HG03565 (cell line): ENCODE results near the gene BAZ2B.

Source experiments
- ATAC-seq: cut with Tn5 transposase; IDR thresholded peaks from one replicate; pipeline ENCODE4 v1.9.1; 2021; ENCODE audit warnings: mild to moderate bottlenecking, moderate library complexity; ENCODE audit not compliant: unreplicated experiment

The BAZ2B gene

DNA sequence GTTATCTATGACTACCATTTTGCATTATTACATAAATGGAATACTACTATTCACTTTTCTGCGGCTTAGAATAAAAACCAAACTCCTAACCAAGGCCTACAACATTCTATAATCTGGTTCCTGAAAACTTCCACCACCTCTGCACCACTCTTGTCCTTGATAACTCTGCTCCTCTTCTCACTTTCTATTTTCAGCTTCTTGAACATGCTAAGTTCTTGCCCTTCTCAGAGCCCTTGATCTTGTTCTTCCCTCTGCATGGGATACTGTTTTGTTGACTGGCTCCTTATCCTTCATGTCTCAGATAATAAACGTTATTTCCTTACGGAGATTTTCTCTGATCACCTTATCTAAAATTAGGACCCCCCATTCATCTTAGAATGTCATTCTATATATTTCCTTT is 264.4 kb downstream of the BAZ2B start:
- ATAC-seq: no peak

DNA sequence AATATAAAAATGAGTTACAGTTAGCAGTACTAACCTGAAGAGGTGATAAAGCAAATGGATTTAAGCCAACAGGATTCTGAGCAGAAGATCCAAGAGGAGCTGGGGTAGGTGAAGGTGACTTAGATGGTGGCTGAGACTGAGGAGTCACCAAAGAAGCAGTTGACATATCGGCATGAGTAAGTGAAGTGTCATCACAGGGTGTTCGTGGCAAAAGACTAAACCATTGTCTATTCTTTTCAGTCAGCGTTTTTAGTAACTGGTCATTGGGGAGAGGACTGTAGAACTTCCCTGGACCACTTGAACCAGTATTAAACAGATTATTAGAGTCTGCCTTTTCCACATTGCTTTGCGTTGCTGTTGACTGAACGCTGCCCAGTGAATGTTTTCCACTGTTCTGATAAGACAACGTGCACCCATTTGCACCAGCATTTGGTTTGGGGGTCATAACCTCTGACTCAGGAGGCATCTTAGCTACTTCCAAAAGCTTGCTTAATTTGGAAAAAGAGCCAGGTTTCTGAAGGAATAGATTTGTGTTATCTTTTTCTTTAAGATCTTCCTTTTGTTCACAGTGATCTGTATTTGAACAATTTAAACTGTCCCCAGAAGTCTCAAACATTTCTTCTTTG is 266.6 kb downstream of the BAZ2B start:
- no peak for ATAC-seq

DNA sequence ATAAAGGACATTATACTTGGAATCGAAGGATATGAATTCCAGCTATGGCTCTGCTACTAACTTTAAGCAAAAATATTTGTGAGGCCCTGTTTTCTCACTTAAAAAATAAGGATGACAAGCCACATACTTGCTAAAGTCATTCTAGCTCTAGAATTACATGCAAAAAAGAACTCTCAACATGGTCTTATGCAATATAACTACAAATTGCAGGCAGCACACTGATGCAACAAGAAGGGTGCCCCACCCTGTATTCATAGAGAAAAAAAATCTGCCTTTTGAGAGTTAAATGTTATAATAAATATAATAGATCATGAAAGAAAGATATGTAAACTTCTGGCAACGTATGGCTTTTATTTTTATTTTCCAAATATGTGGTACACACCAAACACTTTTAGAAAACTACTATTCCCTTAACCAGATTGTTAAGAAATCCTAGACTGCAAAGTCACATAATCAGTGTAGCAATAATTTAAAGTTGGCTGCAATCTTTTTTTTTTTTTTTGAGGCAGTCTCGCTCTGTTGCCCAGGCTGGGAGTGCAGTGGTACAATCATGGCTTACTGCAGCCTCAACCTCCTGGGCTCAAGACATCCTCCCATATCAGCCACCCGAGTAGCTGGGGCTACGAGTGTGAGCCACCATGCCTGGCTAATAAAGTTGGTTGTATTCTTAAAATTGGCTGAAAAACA is 289.6 kb downstream of the BAZ2B start:
- ATAC-seq: no peak

DNA sequence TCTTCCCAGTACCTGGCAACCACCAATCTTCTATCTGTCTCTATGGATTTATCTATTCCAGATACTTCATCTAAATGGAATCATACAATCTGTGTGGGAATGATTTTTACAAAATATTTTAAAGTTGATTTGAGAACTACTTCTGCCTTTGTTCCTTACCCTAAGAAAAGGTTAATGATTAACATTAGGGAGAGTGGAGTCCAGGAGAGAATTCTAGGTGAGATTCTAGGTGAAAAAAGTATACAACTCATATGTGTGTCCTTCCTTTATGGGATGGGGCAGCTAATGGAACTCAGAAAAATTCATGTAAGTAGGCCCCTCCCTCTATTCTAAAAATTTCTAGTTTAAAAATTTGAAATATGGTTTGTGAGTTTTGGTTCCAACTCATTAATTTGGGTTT is 293.9 kb downstream of the BAZ2B start:
- ATAC-seq: no peak

DNA sequence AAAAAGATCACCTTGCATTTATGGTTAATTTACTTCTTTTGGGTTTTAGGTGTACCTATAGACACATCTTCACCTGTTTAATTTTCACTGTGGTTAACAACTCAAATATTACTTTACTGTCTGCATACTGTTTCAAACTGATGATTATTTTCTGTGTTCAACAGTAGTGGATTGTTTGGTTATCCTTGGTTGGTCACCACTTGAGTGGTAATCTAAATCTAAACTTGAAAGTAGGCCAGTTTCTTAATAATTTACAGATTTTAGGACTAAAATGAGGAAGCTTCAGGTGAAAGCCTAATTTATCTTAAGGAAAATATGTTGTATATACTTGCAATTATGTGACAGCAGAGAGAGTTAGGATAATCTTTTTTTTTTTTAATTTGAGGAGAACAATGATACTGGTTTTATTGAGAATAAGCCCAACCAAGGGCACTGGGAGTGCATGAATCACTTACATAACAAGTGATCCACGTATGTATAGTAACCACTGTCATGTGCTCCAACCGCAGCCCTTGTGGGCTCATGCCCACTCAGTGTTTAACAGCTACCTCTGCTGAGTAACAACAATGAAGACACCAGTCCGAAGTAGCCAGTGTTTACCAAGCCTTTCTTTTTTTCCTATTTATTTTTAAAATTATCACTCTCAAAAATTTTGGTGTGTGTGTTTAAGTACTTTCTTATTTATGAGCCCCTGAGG is 298.8 kb downstream of the BAZ2B start:
- no peak for ATAC-seq

DNA sequence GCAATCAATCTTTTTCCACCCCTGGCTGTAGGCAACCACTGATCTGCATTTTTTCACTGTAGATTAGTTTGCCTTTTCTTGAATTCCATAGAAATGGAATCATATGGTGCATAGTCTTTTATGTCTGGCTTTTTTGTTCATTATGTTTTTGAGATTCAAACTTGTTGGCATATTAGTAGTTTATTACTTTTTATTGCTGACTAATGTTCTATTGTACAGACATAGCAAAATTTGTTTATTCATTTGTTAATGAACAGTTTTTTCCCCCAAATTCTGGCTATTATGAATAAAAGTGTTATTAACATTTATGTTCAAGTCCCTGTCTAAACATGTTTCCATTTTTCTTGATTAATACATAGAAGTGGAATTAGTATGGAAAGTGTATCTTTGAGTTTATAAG is 308.4 kb downstream of the BAZ2B start:
- no peak for ATAC-seq

DNA sequence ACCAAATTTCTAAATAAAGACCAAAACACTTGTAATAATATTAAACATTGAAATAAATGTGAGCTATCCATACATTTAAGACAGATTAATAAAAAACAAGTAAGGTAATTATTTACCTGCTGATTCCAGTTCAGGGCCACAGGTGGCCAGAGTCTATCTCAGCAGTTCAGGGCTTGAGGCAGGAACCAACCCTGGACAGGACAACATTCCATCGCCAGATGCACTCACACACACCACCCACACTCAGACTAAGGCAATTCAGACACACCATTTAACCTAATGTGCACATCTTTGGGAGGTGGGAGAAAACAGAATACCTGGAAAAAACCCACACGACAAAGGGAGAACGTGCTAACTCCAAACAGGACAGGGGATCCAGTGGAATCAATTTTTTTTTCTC is 315.8 kb downstream of the BAZ2B start:
- ATAC-seq: no peak

DNA sequence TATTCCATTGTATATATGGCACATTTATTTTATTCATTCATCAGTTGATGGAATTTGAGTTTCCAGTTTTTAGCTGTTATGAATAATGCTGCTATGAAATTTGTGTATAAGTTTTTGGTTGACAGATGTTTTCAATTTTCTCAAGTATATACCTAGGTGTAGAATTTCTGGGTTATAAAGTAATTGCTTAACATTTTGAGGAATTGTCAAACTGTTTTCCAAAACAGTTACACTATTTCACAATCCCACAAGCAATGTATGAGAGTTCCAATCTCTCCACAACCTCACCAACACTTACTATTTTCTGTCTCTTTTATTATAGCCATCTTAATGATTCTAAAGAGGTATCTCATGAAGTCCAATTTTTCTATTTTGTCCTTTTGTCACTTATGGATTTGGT is 317.4 kb downstream of the BAZ2B start:
- no peak for ATAC-seq

DNA sequence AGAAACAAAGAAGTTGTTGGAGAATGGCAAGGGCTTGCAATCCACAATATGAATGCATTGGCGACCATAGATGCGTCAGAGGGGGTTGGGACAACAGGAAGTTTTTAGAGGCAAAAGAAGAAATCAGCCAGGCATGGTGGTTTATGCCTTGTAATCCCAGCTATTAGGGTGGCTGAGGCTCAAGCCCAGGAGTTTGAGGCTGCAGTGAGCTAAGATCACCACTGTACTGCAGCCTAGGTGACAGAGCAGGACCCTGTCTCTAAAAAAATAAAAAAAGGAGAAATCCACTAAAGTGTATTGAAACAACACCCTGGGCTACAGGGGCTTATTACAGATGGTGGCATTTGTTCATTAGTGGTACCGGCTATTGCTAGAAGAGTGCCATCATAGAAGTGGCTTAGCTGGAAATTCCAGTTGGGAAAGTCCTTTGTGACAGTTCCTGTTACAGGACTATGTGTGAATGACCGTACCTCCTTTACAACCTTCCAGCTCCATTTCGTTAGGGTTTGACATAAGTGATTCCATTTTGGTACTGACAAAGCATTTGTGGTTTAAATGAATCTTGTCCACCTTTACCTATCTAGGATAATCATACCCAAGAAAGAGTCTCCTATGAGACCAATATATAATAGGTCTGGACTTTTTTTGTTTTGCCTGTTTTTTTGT is 319.2 kb downstream of the BAZ2B start:
- no peak for ATAC-seq

DNA sequence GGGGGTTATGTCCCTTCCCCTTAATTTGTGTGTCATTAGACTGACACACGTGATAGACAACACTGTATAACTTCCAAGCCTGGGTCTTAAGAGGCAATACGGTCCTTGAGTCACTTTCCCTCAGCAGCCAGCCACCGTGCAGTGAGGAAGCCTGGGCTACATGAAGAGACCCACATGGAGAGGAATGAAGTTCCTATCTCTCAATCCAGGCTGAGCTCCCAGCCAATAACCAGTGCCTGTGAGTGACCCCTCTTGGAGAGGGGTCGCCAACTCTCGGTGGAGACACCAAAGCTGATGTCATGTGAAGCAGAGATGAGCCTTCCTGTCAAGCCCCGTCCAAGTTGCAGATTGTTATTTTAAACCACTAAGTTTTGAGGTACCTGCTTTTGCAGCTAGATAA is 324.2 kb downstream of the BAZ2B start:
- ATAC-seq: no peak

DNA sequence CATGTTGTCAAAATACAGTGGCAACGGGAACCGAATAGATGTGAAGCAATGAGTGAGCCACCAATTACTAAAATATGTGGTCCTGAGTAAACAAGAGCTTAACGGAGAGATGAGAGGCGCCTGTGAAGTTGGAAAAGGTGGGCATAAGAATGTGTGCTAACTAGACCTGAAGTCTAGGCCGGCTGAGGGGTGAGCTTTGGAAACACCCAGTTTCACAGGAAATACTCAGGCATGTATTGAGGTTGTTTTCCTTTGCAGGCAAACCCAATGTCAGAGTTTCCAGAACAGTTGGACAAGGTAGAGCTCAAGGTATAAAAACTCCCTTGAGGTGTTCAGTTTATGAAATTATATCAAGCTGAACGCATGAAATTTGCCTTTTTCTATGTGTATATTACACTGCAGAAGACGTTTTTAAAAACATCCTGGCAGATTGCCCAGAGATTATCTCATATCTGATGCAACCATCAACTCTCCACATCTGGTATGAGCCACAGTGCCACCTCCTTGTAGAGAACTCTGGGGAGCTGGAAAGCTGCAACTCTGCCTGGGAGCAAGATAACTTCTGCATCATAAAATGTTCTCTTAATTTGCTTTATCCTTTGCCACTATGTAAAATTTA is 325.9 kb downstream of the BAZ2B start:
- ATAC-seq: no peak

DNA sequence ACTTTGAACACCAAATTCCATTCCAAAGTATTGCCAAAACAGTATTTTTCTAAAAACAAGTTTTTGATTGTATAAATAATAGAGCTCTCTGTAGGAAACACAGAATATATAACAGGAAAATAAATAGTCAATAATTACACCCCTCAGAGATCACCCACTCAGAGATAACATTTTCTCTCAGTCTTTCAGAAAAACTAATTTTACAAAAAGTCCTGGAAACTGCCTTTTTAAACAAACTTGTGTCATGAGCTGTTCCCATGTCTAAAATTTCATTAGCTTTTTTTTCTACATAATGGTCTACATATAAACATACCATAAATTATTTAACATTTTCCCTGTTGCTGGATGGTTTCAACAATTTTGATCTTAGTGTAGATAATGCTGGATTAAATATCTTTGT is 328.6 kb downstream of the BAZ2B start:
- ATAC-seq: no peak

DNA sequence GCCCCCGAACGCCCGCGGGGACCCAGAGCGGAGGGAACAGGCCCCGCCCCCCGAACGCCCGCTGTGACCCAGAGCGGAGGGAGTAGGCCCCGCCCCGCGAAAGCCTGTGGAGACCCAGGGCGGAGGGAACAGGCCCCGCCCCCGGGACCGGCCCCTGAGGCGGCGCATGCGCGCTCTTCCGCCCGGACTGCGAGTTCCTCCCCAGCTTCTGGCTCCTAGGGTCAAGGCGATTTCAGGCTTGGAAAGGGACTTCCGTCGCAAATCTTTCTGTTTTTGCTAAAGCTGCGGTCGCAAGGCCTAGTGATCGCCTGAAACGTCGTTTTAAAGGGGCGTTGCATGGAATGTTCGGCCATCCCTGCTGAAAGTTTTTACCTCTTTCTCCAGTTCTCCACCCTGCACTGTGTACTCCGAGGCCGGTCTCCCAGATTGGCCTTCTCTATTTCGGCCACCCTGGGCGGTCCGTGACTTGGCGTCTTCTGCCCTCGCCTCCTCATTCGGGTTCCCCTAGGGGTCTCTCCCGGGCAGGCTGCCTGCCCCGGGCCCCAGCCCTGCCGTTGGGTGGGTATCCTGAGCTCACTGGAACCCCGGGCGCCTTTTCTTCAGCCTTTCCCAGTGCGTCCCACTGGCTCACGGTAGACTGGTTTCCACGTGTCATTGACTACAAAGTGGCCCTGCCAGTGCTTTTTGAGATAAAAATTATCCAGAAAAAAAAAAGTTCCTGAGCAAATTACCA is 329.5 kb downstream of the BAZ2B start:
- peak; percentile 73 for ATAC-seq

DNA sequence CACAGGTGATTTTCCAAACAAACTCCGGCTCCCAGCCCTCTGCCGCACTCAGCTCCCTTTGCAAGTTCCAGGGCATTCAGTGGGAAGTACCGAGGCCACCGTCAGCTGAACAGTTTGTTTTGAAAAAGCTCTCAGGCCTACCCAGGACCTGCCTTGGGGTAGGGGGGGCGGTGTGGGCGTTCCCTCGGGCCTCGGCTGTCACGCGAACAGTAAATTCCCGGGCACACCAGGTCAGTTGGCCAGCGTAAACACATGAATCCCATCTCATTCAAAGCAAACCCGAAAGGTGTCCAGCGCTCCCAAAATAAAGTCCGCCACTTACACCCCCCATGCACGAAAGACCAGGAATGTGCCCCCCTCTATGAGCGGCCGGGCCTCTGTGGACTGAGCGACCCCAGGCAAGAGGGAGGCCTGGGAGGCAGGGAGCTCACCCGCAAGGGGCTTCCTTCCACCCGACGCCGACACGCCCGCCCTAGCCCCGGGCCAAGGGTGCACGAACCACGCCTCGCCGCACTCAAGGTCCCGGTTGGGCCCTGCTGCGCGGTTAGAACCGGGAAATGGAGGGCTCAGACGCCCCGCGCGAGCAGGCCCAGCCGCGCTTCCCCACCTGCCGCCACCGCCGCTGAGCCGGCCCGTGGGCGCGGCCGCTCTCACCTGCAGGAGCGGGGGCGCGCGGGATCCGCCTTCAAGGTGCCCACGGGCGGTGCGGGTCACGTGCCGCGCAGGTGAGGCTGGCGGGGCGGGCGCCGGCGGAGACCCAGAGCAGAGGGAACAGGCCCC is 330.2 kb downstream of the BAZ2B start, which contains the start of gene WDSUB1:
Gene WDSUB1, minus strand, starts transcription at position 775 of the 780 bp plus-strand sequence. CDS start 3,634 bp downstream, outside the sequence.
- no peak for ATAC-seq

DNA sequence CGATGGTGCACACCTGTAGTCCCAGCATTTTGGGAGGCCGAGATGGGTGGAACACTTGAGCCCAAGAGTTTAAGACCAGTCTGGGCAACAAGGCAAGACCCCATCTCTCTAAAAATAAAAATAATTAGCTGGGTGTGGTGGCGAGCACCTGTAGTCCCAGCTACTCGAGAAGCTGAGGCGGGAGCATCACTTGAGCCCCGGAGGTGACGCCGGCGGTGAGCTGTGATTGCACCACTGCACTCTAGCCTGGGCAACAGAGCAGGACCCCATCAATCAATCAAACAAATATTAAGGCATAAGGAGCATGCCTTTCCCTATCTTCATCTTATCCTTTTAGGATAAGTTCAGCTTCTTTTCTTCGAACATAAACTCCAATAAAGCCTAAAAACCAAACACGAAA is 330.9 kb downstream of the BAZ2B start:
- no peak for ATAC-seq

DNA sequence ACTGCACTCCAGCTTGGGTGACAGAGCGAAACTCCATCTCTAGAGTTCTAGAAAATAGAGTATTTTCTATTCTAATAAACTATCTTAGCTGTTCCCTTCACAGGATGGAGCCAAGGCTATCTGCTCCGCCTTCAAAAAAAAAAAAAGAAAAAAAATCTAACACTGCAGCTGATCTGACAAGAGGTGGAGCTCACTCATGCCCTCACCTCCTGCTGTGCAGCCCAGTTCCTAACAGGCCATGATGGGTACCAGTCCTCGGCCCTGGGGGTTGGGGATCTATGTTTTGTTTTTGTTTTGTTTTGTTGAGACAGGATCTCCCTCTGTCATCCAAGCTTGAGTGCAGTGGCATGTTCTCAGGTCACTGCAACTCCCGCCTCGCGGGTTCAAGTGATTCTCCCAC is 332.8 kb downstream of the BAZ2B start:
- ATAC-seq: no peak

DNA sequence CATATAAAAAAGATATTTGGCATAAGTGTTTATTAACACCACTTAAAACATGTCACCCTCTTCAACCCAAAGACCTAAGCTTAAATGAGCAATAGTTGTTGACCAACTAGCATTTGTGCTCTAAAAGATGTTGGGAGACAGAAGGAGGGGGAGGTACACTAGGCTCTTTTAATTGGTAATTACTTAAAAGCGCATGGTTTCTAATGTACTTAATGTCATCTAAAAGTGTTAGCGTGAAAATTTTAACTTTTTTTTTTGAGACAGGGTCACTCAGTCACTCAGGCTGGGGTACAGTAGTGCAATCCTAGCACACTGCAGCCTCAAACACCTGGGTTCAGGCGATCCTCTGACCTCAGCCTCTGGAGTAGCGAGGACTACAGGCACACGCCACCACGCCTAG is 335.3 kb downstream of the BAZ2B start:
- ATAC-seq: no peak

DNA sequence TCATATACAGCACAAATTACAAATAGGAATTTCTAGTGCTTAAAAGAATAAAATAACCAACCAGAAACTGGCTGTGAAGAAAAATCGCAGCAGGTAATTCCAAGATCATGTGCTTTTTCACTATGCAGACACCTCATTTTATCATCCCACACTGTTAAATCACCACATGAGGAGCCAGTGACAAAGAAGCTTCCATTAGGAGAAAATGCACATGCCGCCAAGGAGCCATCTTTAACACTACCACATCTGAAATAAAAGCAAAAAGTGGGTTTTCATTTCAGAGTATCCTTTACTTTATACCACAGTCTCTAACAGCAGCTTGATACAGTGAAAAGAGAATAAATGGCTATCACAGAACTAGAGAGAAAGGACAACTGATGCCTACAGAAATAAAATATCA is 336.6 kb downstream of the BAZ2B start:
- ATAC-seq: no peak

DNA sequence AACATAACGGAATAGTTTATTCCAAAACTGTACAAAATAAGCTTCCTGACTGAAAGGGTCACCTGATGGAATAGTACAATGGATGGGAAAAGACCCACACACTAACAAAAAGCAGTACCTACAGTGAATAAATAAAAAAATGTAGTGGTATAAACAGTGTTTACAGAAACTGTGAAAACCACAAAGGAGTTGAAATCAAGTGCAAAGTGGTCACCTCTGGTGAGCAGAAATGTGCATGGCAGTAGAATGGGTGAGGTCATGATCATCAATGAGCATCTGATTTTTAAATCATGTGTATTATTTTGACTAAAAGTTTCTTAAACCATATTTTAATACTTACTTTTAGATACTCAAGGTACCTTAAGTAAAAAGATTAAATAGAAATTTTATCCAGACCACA is 341.2 kb downstream of the BAZ2B start:
- ATAC-seq: no peak

DNA sequence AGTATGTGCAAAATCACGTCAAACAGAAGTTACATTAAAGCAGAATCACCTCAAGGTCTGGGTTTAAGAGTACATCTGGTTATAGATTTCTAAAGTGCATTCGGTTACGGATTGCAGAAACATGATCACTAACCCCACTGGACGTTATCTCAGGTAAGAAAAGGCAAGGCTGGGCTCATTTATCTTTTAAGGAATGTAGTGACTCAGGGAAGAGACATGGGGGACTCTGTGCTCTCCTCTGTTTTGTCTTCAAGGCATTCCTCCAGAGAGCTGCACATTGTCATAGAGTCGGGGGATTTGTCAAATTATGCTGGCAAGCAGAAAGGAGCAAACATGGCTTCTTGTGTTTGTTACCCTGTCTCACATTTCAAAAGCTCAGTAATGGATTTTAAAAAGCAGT is 344.2 kb downstream of the BAZ2B start:
- ATAC-seq: no peak
